Ramos (cell line): ENCODE data around the gene RWDD3.

Experiments
- in situ Hi-C: fragments of 300-500 bp; cut with MboI; formaldehyde crosslinking; loops from one replicate; pipeline ENCODE4 v1.14.3; 2022; ENCODE audit warnings: low sequenced_read_pairs; ENCODE audit not compliant: unreplicated experiment

RWDD3 gene

GRCh38 chr1:95229037-95229436 is 5.0 kb upstream of the RWDD3 start:
- in situ Hi-C loops, result no loop called here

- in situ Hi-C loops, result no loop called here
Measured at GRCh38 chr1:95229706-95230105, 4.3 kb upstream of the RWDD3 start.

GRCh38 chr1:95230256-95230655 is 3.8 kb upstream of the RWDD3 start:
- in situ Hi-C loops, result no loop called here

- in situ Hi-C loops, result no loop called here
Measured at GRCh38 chr1:95230768-95231191, 3.2 kb upstream of the RWDD3 start.

GRCh38 chr1:95232646-95233318 is 1.2 kb upstream of the RWDD3 start:
- in situ Hi-C loops, result no loop called here

GRCh38 chr1:95233319-95233736 is 682 bp upstream of the RWDD3 start:
- in situ Hi-C loops, result no loop called here

- in situ Hi-C loops, result no loop called here
Measured at GRCh38 chr1:95236784-95237575, 3.0 kb downstream of the RWDD3 start.

GRCh38 chr1:95237981-95238703 is 4.1 kb downstream of the RWDD3 start:
- in situ Hi-C loops, result no loop called here

- in situ Hi-C loops, result no loop called here
Measured at GRCh38 chr1:95245029-95245428, 11.0 kb downstream of the RWDD3 start.

GRCh38 chr1:95246511-95246910 is 12.5 kb downstream of the RWDD3 start:
- in situ Hi-C loops, result no loop called here

GRCh38 chr1:95247607-95248006 is 13.6 kb downstream of the RWDD3 start:
- in situ Hi-C loops, result no loop called here

- in situ Hi-C loops, result no loop called here
Measured at GRCh38 chr1:95249916-95250315, 15.9 kb downstream of the RWDD3 start.

- in situ Hi-C loops, result no loop called here
Measured at GRCh38 chr1:95252422-95252821, 18.4 kb downstream of the RWDD3 start.

- in situ Hi-C loops, result no loop called here
Measured at GRCh38 chr1:95254959-95255358, 20.9 kb downstream of the RWDD3 start.

- in situ Hi-C loops, result no loop called here
Measured at GRCh38 chr1:95255826-95256225, 21.8 kb downstream of the RWDD3 start.

GRCh38 chr1:95257758-95258157 is 23.7 kb downstream of the RWDD3 start:
- in situ Hi-C loops, result no loop called here

GRCh38 chr1:95259245-95259644 is 25.2 kb downstream of the RWDD3 start:
- in situ Hi-C loops, result no loop called here

- in situ Hi-C loops, result no loop called here
Measured at GRCh38 chr1:95262913-95263312, 28.9 kb downstream of the RWDD3 start.

- in situ Hi-C loops, result no loop called here
Measured at GRCh38 chr1:95263450-95263849, 29.4 kb downstream of the RWDD3 start.

GRCh38 chr1:95265106-95265505 is 31.1 kb downstream of the RWDD3 start:
- in situ Hi-C loops, result no loop called here

- in situ Hi-C loops, result no loop called here
Measured at GRCh38 chr1:95276429-95276828, 42.4 kb downstream of the RWDD3 start.
